Measurements from ENCODE around the gene POLR1A. TPM values are rescaled to one million over a fixed set of nuclear protein-coding genes. Genes with fewer than 3 reads are reported as not detected.

The POLR1A gene
- total RNA-seq, 1 donor from 2014 or later: 23.8 TPM

DNA sequence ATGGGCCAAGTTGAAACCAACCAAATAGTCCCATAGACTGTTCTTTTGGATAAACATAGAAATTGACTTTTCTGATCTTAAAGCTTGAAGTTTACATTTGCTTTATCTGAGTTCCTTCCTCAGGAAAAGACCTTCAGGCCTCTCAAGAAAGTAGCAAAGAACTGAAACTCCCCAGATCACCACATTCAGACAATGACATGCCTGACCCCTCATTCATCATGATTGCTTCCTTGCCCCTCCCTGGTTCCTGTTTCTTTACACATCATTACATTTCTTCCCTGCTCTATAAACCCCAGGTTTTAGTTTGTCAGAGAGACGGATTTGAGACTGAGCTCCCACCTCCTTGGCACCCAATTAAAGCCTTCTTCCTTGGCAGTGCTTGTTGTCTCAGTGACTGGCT is 133.3 kb downstream of the POLR1A start:
- no peak for DNase-seq (ENCODE audit: low spot score)
- Mint-ChIP-seq H3K4me3 (no peak overlapping the region), H3K9me3 (peaks cover 1% of the 10 kb centered on the region), H3K27ac (no peak overlapping the region), H3K27me3 (ENCODE audit: insufficient read depth, low read depth) (no peaks in the 10 kb centered on the region), H3K36me3 (no peaks in the 10 kb centered on the region), H3K4me1 (no peaks in the 10 kb centered on the region)
- Histone ChIP-seq H3K9me3 (ENCODE audit: low read depth) (no peaks in the 10 kb centered on the region), H3K27me3 (no peaks in the 10 kb centered on the region), H3K36me3 (no peaks in the 10 kb centered on the region), H3K4me1 (no peaks in the 10 kb centered on the region), H3K79me2 (ENCODE audit: low read depth) (no peaks in the 10 kb centered on the region), H4K20me1 (ENCODE audit: low read depth) (no peaks in the 10 kb centered on the region), H3K4me2 (no peak overlapping the region), H2AFZ (replicated peaks) (no peak overlapping the region), H3F3A (ENCODE audit: low read depth) (no peaks in the 10 kb centered on the region), H3K27ac (no peak overlapping the region), H3K9ac (no peak overlapping the region), H3K4me3 (no peak overlapping the region)
- no peak for TF ChIP-seq EZH2phosphoT487 (IDR thresholded peaks at IDR 0.05)
- TF ChIP-seq EZH2 (IDR thresholded peaks at IDR 0.05): no peak
- TF ChIP-seq, protein P1, sequence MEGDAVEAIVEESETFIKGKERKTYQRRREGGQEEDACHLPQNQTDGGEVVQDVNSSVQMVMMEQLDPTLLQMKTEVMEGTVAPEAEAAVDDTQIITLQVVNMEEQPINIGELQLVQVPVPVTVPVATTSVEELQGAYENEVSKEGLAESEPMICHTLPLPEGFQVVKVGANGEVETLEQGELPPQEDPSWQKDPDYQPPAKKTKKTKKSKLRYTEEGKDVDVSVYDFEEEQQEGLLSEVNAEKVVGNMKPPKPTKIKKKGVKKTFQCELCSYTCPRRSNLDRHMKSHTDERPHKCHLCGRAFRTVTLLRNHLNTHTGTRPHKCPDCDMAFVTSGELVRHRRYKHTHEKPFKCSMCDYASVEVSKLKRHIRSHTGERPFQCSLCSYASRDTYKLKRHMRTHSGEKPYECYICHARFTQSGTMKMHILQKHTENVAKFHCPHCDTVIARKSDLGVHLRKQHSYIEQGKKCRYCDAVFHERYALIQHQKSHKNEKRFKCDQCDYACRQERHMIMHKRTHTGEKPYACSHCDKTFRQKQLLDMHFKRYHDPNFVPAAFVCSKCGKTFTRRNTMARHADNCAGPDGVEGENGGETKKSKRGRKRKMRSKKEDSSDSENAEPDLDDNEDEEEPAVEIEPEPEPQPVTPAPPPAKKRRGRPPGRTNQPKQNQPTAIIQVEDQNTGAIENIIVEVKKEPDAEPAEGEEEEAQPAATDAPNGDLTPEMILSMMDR (IDR thresholded peaks at IDR 0.05): no peak

DNA sequence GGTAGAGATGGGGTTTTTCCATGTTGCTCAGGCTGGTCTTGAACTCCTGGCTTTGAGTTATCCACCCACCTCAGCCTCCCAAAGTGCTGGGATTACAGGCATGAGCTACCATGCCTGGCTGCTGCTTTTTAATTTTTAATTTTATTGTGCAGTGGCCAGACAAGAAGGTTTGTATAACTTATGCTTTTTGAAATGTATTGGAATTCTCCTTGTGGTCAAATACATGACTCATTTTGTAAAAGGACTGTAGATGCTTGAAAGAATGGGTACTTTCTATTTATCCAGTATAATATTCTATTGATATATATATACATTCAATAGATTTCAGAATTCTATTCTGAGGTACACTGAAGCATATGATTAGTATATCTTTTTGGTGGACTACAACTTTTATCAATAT is 134.3 kb downstream of the POLR1A start:
- Histone ChIP-seq H2AFZ (replicated peaks) (no peak overlapping the region), H3F3A (ENCODE audit: low read depth) (no peaks in the 10 kb centered on the region), H4K20me1 (ENCODE audit: low read depth) (no peaks in the 10 kb centered on the region), H3K4me2 (no peak overlapping the region), H3K27ac (no peak overlapping the region), H3K27me3 (no peaks in the 10 kb centered on the region), H3K4me3 (no peak overlapping the region), H3K9ac (no peak overlapping the region), H3K79me2 (ENCODE audit: low read depth) (no peaks in the 10 kb centered on the region), H3K4me1 (no peaks in the 10 kb centered on the region), H3K36me3 (no peaks in the 10 kb centered on the region), H3K9me3 (ENCODE audit: low read depth) (no peaks in the 10 kb centered on the region)
- Mint-ChIP-seq H3K27me3 (ENCODE audit: insufficient read depth, low read depth) (no peaks in the 10 kb centered on the region), H3K27ac (no peak overlapping the region), H3K4me1 (no peaks in the 10 kb centered on the region), H3K4me3 (no peak overlapping the region), H3K36me3 (no peaks in the 10 kb centered on the region), H3K9me3 (peaks cover 4% of the 10 kb centered on the region)
- TF ChIP-seq, protein P1 (IDR thresholded peaks at IDR 0.05): no peak
- TF ChIP-seq EZH2 (IDR thresholded peaks at IDR 0.05): no peak
- no peak for TF ChIP-seq EZH2phosphoT487 (IDR thresholded peaks at IDR 0.05)
- DNase-seq (ENCODE audit: low spot score): no peak

Small RNAs within 50 kb of the gene (small RNA-seq; reads per million reads assigned to genes)
- 273 reads per million, percentile 99 among the genes with 10 or more reads in this experiment for gene SNORD94

Other genes starting within 250 kb of the POLR1A start
- 9.7 and 9.9 TPM in 2 replicates for gene ST3GAL5, start 216.9 kb downstream of the POLR1A start, total RNA-seq (ENCODE audit: low replicate concordance)
- 195 and 269 TPM in 2 replicates for gene PTCD3, start 349 bp upstream of the POLR1A start, total RNA-seq (ENCODE audit: low replicate concordance)
- 71.3 and 93.3 TPM in 2 replicates for gene IMMT, start 89.6 kb upstream of the POLR1A start, total RNA-seq (ENCODE audit: low replicate concordance)
- gene MRPL35, start 93.6 kb upstream of the POLR1A start, total RNA-seq (ENCODE audit: low replicate concordance): 24.8 and 38.1 TPM in 2 replicates
- gene REEP1, start 231.7 kb upstream of the POLR1A start, total RNA-seq (ENCODE audit: low replicate concordance): 0.88 and 0.93 TPM in 2 replicates